Measurements from ENCODE around the gene NEU1. TPM values are rescaled to one million over a fixed set of nuclear protein-coding genes. Genes with fewer than 3 reads are reported as not detected.
A peak's percentile ranks its signal among the peaks of the same experiment; 100 is the strongest.
"Not testable (repeated sequence)": the region's sequence is repeated elsewhere in the genome, so short reads cannot be mapped to it uniquely, and the experiment has no call there.

NEU1 gene
- total RNA-seq, 1 donor from 2014 or later = 29.2 TPM

DNA sequence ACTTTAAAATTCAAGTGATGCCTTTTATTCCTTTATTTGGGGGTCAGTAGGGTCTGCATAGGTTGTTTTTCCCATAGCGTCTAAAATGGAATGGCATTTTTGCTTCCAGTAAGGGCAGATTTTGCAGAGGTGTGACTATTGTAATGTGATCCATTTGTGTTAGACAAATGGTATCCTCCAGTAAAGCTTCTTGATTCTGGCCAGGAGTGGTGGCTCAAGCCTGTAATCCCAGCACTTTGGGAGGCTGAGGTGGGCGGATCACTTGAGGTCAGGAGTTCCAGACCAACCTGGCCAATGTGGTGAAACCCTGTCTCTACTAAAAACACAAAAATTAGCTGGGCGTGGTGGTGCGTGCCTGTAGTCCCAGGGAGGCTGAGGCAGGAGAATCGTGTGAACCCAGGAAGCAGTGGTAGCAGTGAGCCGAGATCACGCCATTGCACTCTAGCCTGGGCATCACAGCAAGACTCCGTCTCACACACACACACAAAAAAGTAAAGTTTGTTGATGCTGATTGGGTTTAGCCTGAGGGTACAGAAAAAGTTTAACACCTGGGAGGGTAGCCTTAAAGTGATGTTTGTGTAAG is 44.6 kb downstream of the NEU1 start:
- DNase-seq (ENCODE audit: low spot score) = not testable (repeated sequence)

DNA sequence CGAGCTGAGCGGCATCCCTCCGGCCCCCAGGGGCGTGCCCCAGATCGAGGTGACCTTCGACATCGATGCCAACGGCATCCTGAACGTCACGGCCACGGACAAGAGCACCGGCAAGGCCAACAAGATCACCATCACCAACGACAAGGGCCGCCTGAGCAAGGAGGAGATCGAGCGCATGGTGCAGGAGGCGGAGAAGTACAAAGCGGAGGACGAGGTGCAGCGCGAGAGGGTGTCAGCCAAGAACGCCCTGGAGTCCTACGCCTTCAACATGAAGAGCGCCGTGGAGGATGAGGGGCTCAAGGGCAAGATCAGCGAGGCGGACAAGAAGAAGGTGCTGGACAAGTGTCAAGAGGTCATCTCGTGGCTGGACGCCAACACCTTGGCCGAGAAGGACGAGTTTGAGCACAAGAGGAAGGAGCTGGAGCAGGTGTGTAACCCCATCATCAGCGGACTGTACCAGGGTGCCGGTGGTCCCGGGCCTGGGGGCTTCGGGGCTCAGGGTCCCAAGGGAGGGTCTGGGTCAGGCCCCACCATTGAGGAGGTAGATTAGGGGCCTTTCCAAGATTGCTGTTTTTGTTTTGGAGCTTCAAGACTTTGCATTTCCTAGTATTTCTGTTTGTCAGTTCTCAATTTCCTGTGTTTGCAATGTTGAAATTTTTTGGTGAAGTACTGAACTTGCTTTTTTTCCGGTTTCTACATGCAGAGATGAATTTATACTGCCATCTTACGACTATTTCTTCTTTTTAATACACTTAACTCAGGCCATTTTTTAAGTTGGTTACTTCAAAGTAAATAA is 45.3 kb downstream of the NEU1 start:
- DNase-seq (ENCODE audit: low spot score) = not testable (repeated sequence)

DNA sequence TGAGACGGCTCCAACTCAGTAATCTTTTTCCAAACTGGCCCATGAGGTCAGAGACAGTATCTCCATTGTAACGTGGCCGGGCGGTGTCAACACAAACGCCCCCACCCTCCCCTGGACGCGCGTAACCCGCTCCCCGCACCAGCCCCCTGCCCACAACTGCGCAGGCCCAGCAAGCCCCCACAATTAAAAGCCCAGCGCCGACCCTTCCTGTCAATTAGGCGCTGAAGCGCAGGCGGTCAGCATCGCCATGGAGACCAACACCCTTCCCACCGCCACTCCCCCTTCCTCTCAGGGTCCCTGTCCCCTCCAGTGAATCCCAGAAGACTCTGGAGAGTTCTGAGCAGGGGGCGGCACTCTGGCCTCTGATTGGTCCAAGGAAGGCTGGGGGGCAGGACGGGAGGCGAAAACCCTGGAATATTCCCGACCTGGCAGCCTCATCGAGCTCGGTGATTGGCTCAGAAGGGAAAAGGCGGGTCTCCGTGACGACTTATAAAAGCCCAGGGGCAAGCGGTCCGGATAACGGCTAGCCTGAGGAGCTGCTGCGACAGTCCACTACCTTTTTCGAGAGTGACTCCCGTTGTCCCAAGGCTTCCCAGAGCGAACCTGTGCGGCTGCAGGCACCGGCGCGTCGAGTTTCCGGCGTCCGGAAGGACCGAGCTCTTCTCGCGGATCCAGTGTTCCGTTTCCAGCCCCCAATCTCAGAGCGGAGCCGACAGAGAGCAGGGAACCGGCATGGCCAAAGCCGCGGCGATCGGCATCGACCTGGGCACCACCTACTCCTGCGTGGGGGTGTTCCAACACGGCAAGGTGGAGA is 47.4 kb downstream of the NEU1 start, which contains the start of the genes HSPA1A and HSPA1L:
TSS of gene HSPA1A (plus strand) at position 519 of the 814 bp plus-strand sequence. CDS start at position 733, 214 bp downstream.
TSS of gene HSPA1L (minus strand) at position 259 of the 814 bp plus-strand sequence. CDS start 3,311 bp downstream, outside the sequence.
- DNase-seq (ENCODE audit: low spot score) = peak; percentile 96

DNA sequence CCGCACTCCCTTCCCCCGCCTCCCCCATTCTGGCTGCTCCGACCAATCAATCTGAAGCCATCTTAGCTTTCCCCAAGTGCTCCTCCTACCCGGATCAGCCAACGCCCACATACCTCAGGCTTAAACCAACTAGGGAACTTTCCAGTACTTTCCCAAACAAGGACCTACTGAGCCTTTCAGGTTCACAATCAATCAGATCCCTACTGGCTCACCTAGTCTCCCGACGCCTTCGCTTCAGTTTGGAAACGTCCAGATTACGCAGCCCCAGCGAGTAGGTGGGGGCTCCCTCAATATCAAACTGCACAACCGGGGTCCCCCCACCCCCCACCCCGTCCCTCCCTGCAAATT is 48.0 kb downstream of the NEU1 start:
- DNase-seq (ENCODE audit: low spot score) = peak; percentile 97

DNA sequence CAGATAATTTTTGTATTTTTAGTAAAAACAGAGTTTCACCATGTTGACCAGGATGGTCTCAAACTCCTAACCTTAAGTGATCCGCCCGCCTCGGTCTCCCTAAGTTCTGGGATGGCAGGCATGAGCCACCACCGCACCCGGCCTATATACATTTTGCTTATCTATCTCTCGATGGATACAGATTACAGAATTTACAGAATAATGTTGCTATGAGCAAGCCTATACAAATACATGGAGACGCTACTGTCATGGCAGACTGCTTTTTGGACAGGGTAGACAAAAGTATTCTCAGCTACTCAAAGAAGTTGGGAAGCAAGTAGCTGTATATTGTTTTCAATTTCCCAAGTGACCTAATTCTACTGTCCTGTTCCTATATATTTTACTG is 49.2 kb downstream of the NEU1 start:
- DNase-seq (ENCODE audit: low spot score) = no peak

DNA sequence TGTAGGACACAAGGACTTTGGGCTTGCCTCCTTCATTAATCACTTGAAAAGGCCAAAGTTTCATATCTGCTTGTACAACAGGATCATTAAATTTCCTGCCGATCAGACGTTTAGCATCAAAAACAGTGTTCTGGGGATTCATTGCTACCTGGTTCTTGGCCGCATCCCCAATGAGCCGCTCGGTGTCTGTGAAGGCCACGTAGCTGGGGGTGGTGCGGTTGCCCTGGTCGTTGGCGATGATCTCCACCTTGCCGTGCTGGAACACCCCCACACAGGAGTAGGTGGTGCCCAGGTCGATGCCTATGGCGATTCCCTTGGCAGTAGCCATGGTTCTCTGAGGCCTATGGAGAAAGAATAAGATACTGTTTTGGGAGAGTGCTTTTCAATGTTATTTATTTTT is 51.0 kb downstream of the NEU1 start:
- no peak for DNase-seq (ENCODE audit: low spot score)

DNA sequence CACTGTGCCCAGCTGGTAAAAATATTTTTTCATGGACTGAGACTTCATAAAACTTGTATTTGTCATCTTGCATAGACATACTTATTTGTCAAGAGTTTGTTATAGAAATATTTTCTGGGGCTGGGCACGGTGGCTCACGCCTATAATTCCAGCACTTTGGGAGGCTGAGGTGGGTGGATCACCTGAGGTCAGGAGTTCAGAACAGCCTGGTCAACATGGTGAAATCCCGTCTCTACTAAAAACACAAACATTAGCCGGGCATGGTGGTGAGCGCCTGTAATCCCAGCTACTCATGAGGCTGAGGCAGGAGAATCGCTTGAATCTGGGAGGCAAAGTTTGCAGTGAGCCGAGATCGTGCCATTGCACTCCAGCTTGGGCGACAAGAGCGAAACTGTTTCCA is 54.0 kb downstream of the NEU1 start:
- not testable (repeated sequence) for DNase-seq (ENCODE audit: low spot score)

Other genes starting within 250 kb of the NEU1 start
- 6.7 TPM for gene AIF1, start 247.6 kb downstream of the NEU1 start, total RNA-seq
- gene PRRC2A, start 242.1 kb downstream of the NEU1 start, total RNA-seq = 186 TPM
- 234 TPM for gene BAG6, start 210.2 kb downstream of the NEU1 start, total RNA-seq
- gene APOM, start 206.9 kb downstream of the NEU1 start, total RNA-seq = 2.4 TPM
- gene C6orf47, start 202.0 kb downstream of the NEU1 start, total RNA-seq = 21.5 TPM
- 15.3 TPM for gene GPANK1, start 197.8 kb downstream of the NEU1 start, total RNA-seq
- gene CSNK2B, start 196.7 kb downstream of the NEU1 start, total RNA-seq = 149 TPM
- gene LY6G5B, start 192.8 kb downstream of the NEU1 start, total RNA-seq = 20.6 TPM
- gene LY6G5C, start 181.8 kb downstream of the NEU1 start, total RNA-seq = 3.0 TPM
- gene ABHD16A, start 159.5 kb downstream of the NEU1 start, total RNA-seq = 44.5 TPM
- not detected for gene LY6G6F, start 156.0 kb downstream of the NEU1 start, total RNA-seq
- gene LY6G6D, start 147.5 kb downstream of the NEU1 start, total RNA-seq = not detected
- gene LY6G6C, start 141.1 kb downstream of the NEU1 start, total RNA-seq = not detected
- gene MPIG6B, start 139.4 kb downstream of the NEU1 start, total RNA-seq = 0.26 TPM
- gene DDAH2, start 133.5 kb downstream of the NEU1 start, total RNA-seq = 33.3 TPM
- 276 TPM for gene CLIC1, start 126.3 kb downstream of the NEU1 start, total RNA-seq
- gene MSH5, start 122.8 kb downstream of the NEU1 start, total RNA-seq = 27.8 TPM
- 2.8 TPM for gene SAPCD1, start 100.2 kb downstream of the NEU1 start, total RNA-seq
- 5.5 TPM for gene VWA7, start 85.5 kb downstream of the NEU1 start, total RNA-seq
- 105 TPM for gene VARS1, start 67.1 kb downstream of the NEU1 start, total RNA-seq
- 35.6 TPM for gene LSM2, start 55.9 kb downstream of the NEU1 start, total RNA-seq
- 1.7 TPM for gene HSPA1L, start 47.5 kb downstream of the NEU1 start, total RNA-seq
- 191 TPM for gene HSPA1A, start 47.3 kb downstream of the NEU1 start, total RNA-seq
- gene HSPA1B, start 35.1 kb downstream of the NEU1 start, total RNA-seq = 163 TPM
- 79.8 TPM for gene SLC44A4, start 16.2 kb upstream of the NEU1 start, total RNA-seq
- gene EHMT2, start 34.9 kb upstream of the NEU1 start, total RNA-seq = 53.4 TPM
- gene ZBTB12, start 39.3 kb upstream of the NEU1 start, total RNA-seq = 6.4 TPM
- 17.1 TPM for gene C2, start 64.9 kb upstream of the NEU1 start, total RNA-seq
- 41.4 TPM for gene CFB, start 83.3 kb upstream of the NEU1 start, total RNA-seq
- gene NELFE, start 96.2 kb upstream of the NEU1 start, total RNA-seq = 59.6 TPM
- 73.7 TPM for gene SKIC2, start 96.4 kb upstream of the NEU1 start, total RNA-seq
- 29.3 TPM for gene DXO, start 109.3 kb upstream of the NEU1 start, total RNA-seq
- 71.1 TPM for gene C4A, start 119.2 kb upstream of the NEU1 start, total RNA-seq
- gene C4B, start 152.0 kb upstream of the NEU1 start, total RNA-seq = 152 TPM
- gene CYP21A2, start 175.6 kb upstream of the NEU1 start, total RNA-seq = 3.8 TPM
- gene TNXB, start 246.5 kb upstream of the NEU1 start, total RNA-seq = 121 TPM

Data from ureter (tissue), 1 donor.